NCI-H82 (cell line): Measurements from ENCODE around the gene SIRPG.
"Not testable (repeated sequence)": the region's sequence is repeated elsewhere in the genome, so short reads cannot be mapped to it uniquely, and the experiment has no call there.

ENCODE experiments used
- DNase-seq: peaks from one replicate; lab custom pipeline; 2025; lab: John Stamatoyannopoulos, UW

The SIRPG gene

DNA sequence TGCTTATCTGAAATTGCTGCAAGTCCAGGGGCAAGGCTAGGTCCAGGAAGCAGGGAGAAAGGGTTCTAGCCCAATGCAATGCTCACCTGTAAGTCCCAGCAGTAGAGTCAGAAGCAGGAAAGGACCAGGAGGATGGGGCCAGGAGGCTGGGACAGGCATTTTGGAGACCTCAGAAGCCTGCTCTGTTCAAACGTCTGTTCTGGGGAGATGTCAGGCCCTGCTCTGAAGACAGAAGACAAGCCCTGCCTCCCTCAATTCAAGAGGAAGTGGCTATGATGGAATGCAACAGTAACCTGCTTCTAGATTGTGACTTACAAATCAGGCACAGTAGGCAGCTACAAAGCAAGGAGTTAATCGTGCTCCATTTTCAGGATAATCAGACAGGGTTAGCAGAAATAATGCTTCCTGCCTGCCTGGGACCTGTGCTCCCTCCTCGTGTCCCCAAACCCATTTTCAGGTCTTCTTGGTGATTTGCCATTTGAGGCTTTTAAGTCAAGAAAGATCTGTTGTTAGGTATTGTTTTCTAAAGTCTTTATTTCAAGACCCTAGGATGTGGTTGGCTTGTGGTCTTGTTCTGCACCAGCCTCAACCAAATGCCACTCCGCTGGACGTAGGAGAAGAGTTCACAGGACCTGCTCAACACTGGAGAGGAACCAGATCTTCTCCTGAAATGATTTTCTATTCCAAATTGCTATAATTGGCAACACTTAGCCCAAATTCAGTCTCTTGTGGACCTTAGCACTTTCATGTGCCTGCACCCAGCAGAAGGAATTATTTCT is at the start of gene SIRPG:
Gene SIRPG (minus strand): TSS at position 224 of the 779 bp plus-strand sequence. CDS start 65 bp downstream, at position 159.
- no peak for DNase-seq

DNA sequence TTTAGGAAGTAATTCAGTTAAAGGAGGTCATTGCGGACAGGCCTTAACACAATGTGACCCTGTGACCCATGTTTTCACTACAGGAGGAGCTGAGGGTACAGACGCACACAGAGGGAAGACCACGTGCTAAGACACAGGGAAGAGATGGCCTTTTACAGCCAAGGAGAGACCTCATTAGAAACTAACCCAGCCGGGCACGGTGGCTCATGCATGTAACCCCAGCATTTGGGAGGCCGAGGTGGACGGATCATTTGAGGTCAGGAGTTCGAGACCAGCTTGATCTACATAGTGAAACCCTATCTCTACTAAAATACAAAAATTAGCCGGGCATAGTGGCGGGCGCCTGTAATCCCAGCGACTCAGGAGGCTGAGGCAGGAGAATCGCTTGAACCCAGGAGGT is 49.3 kb upstream of the SIRPG start:
- not testable (repeated sequence) for DNase-seq

DNA sequence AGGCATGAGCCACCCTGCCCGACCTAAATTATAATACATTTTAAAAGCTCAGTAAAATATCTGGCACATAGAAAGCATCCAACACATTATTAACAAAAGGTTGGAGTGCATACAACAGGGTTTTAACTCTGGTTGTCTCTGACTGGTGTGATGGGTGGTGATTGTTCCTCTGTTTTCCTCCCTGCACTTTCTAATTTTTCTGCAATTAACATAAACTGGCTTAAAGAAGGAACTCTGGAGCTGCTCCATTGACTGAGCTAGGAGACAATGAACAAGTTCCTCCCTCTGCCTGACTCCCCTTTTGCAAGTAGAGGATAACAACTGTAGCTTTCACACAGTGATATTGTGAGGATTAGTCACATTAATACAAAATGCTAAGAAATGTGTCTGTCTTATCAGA is 48.5 kb upstream of the SIRPG start:
- DNase-seq, result no peak

GRCh38 chr20:1702855-1703254 is 45.3 kb upstream of the SIRPG start:
- DNase-seq, result no peak

DNA sequence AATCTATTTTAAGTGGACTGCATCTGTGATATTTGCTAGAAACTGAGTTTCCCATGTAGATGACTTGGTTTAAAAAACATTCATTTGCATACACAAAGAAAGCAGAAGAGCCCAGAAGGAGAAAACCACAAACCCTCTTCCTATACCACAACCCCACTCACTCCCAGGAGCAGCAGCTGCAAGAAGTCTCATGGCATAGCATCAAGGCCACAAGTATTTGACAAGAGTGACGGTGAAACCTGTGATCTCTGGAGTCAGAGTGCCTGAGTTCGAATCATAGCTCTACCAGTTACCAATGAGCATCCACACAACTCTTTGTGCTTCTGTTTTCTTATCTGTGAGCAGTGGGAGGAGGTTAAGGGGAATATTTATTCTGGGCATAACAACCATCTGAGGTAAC is 44.7 kb upstream of the SIRPG start:
- DNase-seq, result no peak

DNA sequence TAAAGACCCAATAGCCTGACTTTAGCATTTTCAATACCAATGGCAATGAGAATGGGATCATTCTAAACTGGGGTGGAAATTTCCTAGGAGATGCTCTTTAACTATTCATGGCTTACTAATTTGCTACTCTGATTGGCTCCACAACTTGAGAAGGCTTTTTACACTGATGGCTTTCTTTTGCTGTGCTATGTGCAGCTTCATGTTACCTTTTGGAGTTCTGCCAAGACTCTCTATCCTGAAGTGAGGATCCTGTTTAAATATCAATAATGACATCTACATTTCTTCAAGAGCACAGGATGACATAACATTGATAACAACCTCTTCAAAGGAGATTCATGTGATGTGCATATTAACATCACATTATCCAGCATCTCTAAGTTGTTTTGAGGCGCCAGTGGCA is 43.4 kb upstream of the SIRPG start:
- no peak for DNase-seq

GRCh38 chr20:1697592-1697991 is 40.0 kb upstream of the SIRPG start:
- no peak for DNase-seq

GRCh38 chr20:1696521-1697209 is 39.1 kb upstream of the SIRPG start:
- DNase-seq, result no peak

DNA sequence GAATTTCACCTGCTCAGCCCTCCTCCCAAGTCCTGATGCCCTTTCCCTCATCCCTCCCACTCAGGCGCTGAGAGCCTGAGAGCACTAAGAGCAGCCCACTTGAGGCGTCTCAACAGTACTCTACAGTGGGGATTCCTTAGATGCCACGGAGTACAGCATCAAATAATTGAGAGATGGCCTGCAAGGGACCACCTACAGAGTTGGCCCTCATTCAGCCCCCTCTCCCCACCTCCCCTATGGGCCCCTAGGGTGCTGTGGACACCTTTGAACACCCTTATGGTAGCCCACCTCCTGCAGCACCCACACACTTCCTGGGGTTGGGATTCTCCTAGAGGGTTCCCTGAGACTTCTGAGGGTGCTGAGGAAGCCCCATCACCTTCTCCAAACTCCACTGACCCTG is 37.1 kb upstream of the SIRPG start:
- DNase-seq, result no peak

DNA sequence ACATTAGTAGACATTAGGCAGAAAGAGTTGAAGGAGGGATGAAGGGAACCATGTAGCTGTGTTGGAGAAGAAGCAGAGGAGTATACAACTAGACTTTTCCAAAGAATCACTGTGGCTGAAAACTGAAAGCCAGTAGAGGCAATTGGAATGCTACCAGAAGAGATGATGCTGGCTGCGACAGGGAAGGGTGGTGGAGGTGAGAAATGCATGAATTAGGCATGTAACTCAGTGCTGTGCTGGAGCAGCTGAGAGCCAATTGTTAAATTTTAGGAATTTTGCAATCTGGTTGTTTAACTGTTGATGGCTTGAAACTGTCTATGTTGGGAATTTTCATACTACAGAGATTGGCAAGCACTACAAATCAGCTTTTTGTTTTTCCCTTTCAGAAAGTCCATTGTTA is 35.8 kb upstream of the SIRPG start:
- DNase-seq, result no peak

- DNase-seq, result no peak
Observed at GRCh38 chr20:1689721-1690120, 32.1 kb upstream of the SIRPG start.

DNA sequence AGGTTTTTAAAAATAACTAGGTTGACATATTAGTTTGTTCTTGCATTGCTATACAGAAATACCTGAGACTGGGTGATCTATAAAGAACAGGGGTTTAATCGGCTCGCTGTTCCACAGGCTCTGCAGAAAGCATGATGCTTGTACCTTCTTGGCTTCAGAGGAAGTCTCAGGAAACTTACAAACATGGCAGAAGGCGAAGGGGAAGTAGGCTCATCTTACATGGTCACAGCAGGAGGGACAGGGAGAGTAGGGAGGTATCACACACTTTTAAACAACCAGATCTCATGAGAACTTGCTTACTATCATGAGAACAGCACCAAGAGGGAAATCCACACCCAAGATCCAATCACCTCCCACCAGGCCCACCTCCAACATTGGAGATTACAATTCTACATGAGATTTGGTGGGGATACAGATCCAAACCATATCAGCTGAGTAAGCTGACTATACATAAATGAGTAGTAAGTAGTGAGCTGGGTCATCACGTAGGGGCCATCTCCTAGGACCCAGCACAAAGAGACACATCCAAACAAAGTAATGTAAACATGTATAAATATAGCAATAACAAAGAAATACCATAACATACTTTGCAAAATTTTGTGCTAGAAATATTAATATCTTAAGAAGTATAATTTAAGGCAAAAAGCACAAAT is 31.4 kb upstream of the SIRPG start:
- DNase-seq, result no peak

GRCh38 chr20:1687053-1687452 is 29.5 kb upstream of the SIRPG start:
- no peak for DNase-seq

- DNase-seq, result no peak
Observed at GRCh38 chr20:1686151-1686748, 28.7 kb upstream of the SIRPG start.

- DNase-seq, result no peak
Observed at GRCh38 chr20:1685304-1686052, 27.9 kb upstream of the SIRPG start.

GRCh38 chr20:1684872-1685271 is 27.3 kb upstream of the SIRPG start:
- no peak for DNase-seq

DNA sequence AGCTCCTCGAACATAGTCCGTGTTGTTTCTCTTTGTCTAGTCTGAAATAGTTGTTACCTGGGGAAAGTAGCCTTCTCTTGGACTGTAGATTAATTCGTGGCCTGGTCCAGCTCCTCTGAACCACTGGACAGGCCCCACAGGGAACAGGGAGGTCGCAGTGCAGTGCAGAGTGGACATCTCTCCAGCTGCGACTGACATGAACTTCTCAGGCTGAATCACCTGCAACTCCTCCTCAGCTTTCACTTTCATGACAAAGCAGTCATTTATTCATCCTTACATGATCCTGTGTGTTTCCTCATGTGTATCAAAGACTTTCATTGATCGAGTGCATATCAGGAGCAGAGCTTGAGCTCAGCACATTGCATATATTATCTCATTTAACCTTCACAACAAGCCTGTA is 19.1 kb upstream of the SIRPG start:
- no peak for DNase-seq

DNA sequence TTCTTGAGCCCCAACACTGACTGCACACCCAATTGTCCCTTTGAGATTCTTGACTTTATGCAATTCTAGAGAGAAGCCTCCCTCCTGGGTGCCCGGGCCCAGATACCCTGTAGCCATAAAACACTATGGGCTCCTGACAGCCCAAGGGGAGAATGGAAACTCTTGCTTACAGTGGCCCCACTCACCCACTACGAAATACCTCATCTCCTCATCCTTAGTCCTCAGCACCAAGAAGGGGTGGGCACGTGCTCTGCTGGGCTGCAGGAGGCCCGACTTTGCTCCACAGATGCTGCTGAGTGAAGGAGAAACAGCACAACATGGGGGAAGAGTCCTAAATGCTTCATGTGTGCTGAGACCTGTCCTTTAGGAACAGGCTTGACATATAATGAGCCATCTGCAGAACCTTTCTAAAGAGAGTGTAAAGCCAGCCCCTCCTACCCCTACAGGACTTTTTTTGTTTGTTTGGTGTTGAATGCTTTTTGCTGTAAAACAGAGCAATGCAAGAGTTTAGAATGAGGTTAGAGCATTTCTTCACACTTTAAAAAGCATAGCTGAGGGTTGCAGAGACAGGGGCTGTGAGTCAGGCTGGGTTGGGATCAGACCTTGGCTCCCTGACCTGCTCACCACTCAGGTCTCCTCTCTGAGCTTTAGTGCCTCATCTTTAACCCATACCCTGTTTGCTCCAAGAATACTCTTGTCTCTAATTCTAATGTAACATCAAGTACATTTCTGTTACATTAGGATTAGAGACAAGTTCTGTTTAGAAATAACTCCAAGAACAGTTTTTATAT is 17.6 kb upstream of the SIRPG start:
- no peak for DNase-seq

DNA sequence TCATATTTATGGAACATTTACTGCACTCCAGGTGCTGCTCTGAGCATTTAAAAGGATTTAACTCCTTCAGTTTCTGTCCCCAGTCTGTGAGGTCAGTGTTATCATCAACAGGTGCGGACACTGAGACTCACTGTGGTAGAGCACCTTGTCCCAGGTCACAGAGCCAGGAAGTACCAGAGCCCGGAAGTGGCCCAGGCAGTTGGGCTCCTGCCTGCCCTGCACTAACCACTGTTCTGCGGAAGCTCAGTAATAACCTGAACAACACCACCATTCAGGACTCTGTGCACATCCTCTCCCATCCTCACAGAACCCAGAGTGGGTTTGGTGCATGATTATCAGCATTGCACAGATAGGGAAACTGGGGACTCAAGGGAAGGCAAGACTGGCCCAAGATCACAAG is 16.8 kb upstream of the SIRPG start:
- no peak for DNase-seq

- no peak for DNase-seq
Observed at GRCh38 chr20:1673424-1673823, 15.8 kb upstream of the SIRPG start.

DNA sequence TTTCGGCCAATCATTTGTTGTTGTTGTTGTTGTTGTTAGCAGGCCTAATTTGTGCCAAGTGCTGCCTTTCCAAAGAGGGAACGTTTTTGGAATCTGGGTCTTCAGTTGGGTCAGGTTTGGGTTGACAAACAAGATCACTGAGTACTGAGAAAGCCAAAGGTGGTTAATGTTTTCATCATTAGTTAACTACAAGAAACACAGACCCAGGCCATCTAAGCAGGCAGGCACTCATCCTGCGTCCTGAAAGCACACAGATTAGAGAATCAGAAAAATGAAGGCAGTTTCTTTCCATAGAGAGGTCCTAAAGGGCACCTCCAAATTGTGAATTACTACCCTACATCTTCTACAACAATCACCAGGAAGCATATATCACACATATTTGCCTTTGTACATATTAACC is 15.1 kb upstream of the SIRPG start:
- no peak for DNase-seq
